ENCODE results near the gene SEC24D. TPM values are rescaled to one million over a fixed set of nuclear protein-coding genes. Genes with fewer than 3 reads are reported as not detected.

SEC24D gene
- total RNA-seq, 1 donor from 2014 or later, result 138 TPM

DNA sequence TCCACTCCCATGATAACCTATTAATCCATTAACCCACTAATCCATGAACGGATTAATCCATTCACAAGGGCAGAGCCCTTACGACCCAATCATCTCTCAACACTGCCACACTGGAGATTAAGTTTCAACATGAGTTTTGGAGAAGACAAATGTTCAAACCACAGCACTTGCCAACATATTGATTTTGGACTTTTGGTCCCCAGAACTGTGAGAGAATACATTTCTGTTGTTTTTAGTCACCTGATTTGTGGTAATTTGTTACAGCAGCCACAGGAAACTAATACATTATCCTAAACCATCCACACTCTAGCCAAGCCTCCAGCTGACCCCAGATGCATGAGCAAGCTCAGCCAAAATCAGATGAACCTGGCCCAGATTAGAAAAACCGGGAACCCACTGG lies 22.4 kb downstream of the SEC24D start:
- H3K27me3 Mint-ChIP-seq (ENCODE audit: unreplicated experiment), result no peaks in the 10 kb centered on the region
- no peak for TF ChIP-seq CTCF (IDR thresholded peaks at IDR 0.05)
- H3K4me3 Mint-ChIP-seq (ENCODE audit: unreplicated experiment), result no peak overlapping the region
- H3K36me3 Mint-ChIP-seq (ENCODE audit: unreplicated experiment), result peaks cover 71% of the 10 kb centered on the region
- H3K27ac Mint-ChIP-seq (ENCODE audit: unreplicated experiment), result no peak overlapping the region
- no peaks in the 10 kb centered on the region for H3K9me3 Mint-ChIP-seq (ENCODE audit: unreplicated experiment)
- H3K4me1 Mint-ChIP-seq (ENCODE audit: unreplicated experiment), result peaks cover 11% of the 10 kb centered on the region
- no peak for DNase-seq (ENCODE audit: extremely low spot score, unreplicated experiment)

DNA sequence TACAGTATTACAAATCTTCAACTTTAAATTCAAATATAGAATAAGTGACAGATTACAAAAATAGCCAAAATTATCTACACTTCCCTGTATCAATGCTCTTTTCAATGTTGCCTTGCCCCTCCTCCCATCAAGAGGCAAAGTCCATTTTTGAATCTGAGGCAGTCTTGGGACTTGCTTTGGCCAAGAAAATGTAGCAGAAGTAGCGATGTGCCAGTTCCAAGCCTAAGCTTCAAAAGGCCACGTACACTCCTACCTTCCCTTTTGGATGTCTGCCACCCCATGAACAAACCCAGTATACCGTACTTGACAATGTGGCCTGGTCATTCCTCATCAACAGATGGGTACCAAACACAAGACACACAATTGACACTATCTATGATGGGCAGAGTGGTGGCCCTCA lies 24.1 kb downstream of the SEC24D start:
- Mint-ChIP-seq H3K27me3 (ENCODE audit: unreplicated experiment) (no peaks in the 10 kb centered on the region), H3K36me3 (ENCODE audit: unreplicated experiment) (peaks cover 75% of the 10 kb centered on the region), H3K9me3 (ENCODE audit: unreplicated experiment) (no peaks in the 10 kb centered on the region), H3K27ac (ENCODE audit: unreplicated experiment) (peak overlapping the region; percentile 9), H3K4me3 (ENCODE audit: unreplicated experiment) (no peak overlapping the region), H3K4me1 (ENCODE audit: unreplicated experiment) (peaks cover 4% of the 10 kb centered on the region)
- TF ChIP-seq CTCF (IDR thresholded peaks at IDR 0.05), result no peak
- no peak for DNase-seq (ENCODE audit: extremely low spot score, unreplicated experiment)

GRCh38 chr4:118810991-118811764 lies 24.7 kb downstream of the SEC24D start:
- H3K27me3 Mint-ChIP-seq (ENCODE audit: unreplicated experiment), result no peaks in the 10 kb centered on the region
- H3K9me3 Mint-ChIP-seq (ENCODE audit: unreplicated experiment), result no peaks in the 10 kb centered on the region
- DNase-seq (ENCODE audit: extremely low spot score, unreplicated experiment), result no peak
- H3K4me3 Mint-ChIP-seq (ENCODE audit: unreplicated experiment), result no peak overlapping the region
- peak overlapping the region; percentile 14 for H3K27ac Mint-ChIP-seq (ENCODE audit: unreplicated experiment)
- peaks cover 70% of the 10 kb centered on the region for H3K36me3 Mint-ChIP-seq (ENCODE audit: unreplicated experiment)
- peaks cover 2% of the 10 kb centered on the region for H3K4me1 Mint-ChIP-seq (ENCODE audit: unreplicated experiment)
- TF ChIP-seq CTCF (IDR thresholded peaks at IDR 0.05), result no peak

GRCh38 chr4:118807659-118808058 lies 28.3 kb downstream of the SEC24D start:
- H3K36me3 Mint-ChIP-seq (ENCODE audit: unreplicated experiment), result peaks cover 56% of the 10 kb centered on the region
- H3K27me3 Mint-ChIP-seq (ENCODE audit: unreplicated experiment), result no peaks in the 10 kb centered on the region
- H3K27ac Mint-ChIP-seq (ENCODE audit: unreplicated experiment), result no peak overlapping the region

More at GRCh38 chr4:118807659-118808058, 28.3 kb downstream of the SEC24D start:
- DNase-seq (ENCODE audit: extremely low spot score, unreplicated experiment), result no peak
- Mint-ChIP-seq H3K4me3 (ENCODE audit: unreplicated experiment) (no peak overlapping the region), H3K4me1 (ENCODE audit: unreplicated experiment) (peaks cover 2% of the 10 kb centered on the region), H3K9me3 (ENCODE audit: unreplicated experiment) (no peaks in the 10 kb centered on the region)
- TF ChIP-seq CTCF (IDR thresholded peaks at IDR 0.05), result no peak
